Tibial artery (tissue), 4 donors: ENCODE results near the gene TTC13.

Experiments used
- DNase-seq, 2 donors: peaks; one replicate each; pipeline ENCODE4 v3.0.0-alpha.2; 2019
- H3K27ac ChIP-seq, 2 donors: fragments of 200-600 bp; sonication (generic) in 1 of 2; 1 replicate in 1 of 2; 2 replicates in 1 of 2; pipeline ENCODE4 v1.5.1; 2018 to 2019; ENCODE audit warnings: mild to moderate bottlenecking in 1 of 2
- H3K27me3 ChIP-seq, 2 donors: fragments of 200-600 bp; sonication (generic) in 1 of 2; one replicate each; pipeline versions ENCODE4 v1.5.1 to v1.6.0; 2016 to 2019
- H3K36me3 ChIP-seq, 3 donors: fragments of 200-600 bp; sonication (generic) in 2 of 3; one replicate each; pipeline ENCODE4 v1.5.1; 2016 to 2019; ENCODE audit warnings: mild to moderate bottlenecking in 2 of 3
- H3K4me1 ChIP-seq, 4 donors: fragments of 200-600 bp; sonication (generic) in 2 of 4; 1 replicate in 3 of 4; 2 replicates in 1 of 4; pipeline ENCODE4 v1.5.1; 2016 to 2019
- H3K4me3 ChIP-seq, 2 donors: fragments of 200-600 bp; sonication (generic) in 1 of 2; 1 replicate in 1 of 2; 2 replicates in 1 of 2; pipeline ENCODE4 v1.5.1; 2018 to 2019; ENCODE audit warnings: mild to moderate bottlenecking in 2 of 2
- H3K9me3 ChIP-seq, 3 donors: fragments of 200-600 bp; sonication (generic) in 1 of 3; one replicate each; pipeline ENCODE4 v1.5.1; 2016 to 2019
- intact Hi-C: fragments of 100-400 bp; cut with DNase I; formaldehyde crosslinking; loops from one replicate; pipeline ENCODE4 v1.15.0; 2023; ENCODE audit warnings: low total_unique reads
- TF ChIP-seq, protein P1 (sequence below), 2 experiments: fragments of 200-600 bp in 1 of 2; fragments of 450-650 bp in 1 of 2; IDR thresholded peaks; one replicate each; pipeline ENCODE4 v1.5.1; 2017 to 2019; ENCODE audit warnings: antibody characterized with exemption in 2 of 2, mild to moderate bottlenecking in 1 of 2, moderate library complexity in 1 of 2

Gene TTC13

DNA sequence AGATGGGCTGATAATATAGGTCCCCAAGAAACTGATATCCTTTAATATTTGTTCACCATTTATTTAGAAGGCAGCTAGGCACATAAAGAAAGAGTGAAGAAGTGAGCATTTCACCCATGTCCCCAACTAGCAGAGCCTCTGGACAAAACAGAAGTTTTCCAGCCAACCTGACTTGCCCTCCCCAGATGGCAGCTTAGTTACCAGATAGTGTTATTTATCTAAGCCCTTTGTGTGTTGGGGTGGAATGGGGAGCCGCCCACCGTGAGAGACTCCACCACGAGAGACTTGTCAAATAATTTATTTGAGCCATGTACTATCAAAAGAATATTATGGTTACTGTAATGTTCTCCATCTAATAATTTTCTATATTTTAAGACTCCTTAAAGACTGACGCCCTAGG is 55.5 kb downstream of the TTC13 start:
- intact Hi-C loops, result no loop called here
- H3K36me3 ChIP-seq, result peaks cover 40 to 67% (median 48%) of the 10 kb centered on the region in 3 donors
- H3K27ac ChIP-seq, result no peak overlapping the region

DNA sequence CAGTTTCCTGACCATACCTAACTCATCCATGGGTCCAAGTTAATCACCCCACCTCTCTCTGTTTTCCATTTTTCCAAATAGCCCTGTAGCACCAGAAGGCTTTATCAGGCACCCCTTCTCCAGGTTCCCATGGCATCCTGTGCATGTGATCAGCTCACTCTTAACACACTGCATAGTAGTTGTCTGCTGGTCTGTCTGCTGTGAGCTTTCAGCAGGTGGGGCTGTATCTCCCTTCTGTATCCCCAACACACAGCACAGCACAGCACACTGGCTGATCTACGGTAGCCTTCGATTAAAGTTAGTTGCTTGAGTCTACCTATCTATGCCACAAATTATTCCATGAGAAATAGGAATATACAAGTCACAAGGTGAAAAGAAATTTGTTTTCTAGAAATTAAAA is 56.0 kb downstream of the TTC13 start:
- Histone ChIP-seq H3K4me1 (no peaks in the 10 kb centered on the region), H3K27me3 (no peaks in the 10 kb centered on the region), H3K27ac (no peak overlapping the region), H3K9me3 (no peaks in the 10 kb centered on the region), H3K4me3 (no peak overlapping the region), H3K36me3 (peaks cover 34 to 67% (median 43%) of the 10 kb centered on the region in 3 donors)
- intact Hi-C loops, result no loop called here
- TF ChIP-seq, protein P1, sequence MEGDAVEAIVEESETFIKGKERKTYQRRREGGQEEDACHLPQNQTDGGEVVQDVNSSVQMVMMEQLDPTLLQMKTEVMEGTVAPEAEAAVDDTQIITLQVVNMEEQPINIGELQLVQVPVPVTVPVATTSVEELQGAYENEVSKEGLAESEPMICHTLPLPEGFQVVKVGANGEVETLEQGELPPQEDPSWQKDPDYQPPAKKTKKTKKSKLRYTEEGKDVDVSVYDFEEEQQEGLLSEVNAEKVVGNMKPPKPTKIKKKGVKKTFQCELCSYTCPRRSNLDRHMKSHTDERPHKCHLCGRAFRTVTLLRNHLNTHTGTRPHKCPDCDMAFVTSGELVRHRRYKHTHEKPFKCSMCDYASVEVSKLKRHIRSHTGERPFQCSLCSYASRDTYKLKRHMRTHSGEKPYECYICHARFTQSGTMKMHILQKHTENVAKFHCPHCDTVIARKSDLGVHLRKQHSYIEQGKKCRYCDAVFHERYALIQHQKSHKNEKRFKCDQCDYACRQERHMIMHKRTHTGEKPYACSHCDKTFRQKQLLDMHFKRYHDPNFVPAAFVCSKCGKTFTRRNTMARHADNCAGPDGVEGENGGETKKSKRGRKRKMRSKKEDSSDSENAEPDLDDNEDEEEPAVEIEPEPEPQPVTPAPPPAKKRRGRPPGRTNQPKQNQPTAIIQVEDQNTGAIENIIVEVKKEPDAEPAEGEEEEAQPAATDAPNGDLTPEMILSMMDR (IDR thresholded peaks at IDR 0.05), result no peak
- DNase-seq, result no peak

More for the DNA sequence above, 55.5 kb downstream of the TTC13 start:
- no peak for DNase-seq
- H3K4me3 ChIP-seq, result no peak overlapping the region
- TF ChIP-seq, protein P1 (IDR thresholded peaks at IDR 0.05), result no peak
- no peaks in the 10 kb centered on the region for H3K4me1 ChIP-seq
- no peaks in the 10 kb centered on the region for H3K27me3 ChIP-seq
- H3K9me3 ChIP-seq, result no peaks in the 10 kb centered on the region

DNA sequence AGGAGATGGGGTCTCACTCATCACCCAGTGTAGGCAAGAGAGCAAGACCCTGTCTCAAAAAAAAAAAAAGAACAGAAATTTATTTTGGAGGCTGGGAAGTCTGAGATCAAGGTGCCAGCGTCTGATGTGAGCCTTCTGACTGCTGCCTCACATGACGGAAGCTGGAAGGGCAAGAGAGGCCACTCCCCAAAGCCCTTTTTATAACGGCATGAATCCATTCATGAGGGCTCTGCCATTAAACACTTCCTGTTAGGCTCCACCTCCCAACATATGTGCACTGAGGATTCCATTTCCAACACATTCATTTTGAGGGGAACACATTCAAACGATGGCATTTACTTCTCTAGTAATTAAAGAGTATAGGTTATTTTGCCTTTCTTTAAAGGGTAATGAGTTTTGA is 59.5 kb downstream of the TTC13 start:
- no peak overlapping the region for H3K4me3 ChIP-seq
- intact Hi-C loops, result loop anchor here (5.0 kb wide), 1 partner anchor 293 kb away; no protein-coding TSS in a partner anchor
- H3K4me1 ChIP-seq, result no peaks in the 10 kb centered on the region
- TF ChIP-seq, protein P1 (IDR thresholded peaks at IDR 0.05), result no peak
- no peak for DNase-seq
- H3K27me3 ChIP-seq, result no peaks in the 10 kb centered on the region
- no peak overlapping the region for H3K27ac ChIP-seq
- no peaks in the 10 kb centered on the region for H3K9me3 ChIP-seq
- H3K36me3 ChIP-seq, result peaks cover 18 to 36% (median 30%) of the 10 kb centered on the region in 3 donors

DNA sequence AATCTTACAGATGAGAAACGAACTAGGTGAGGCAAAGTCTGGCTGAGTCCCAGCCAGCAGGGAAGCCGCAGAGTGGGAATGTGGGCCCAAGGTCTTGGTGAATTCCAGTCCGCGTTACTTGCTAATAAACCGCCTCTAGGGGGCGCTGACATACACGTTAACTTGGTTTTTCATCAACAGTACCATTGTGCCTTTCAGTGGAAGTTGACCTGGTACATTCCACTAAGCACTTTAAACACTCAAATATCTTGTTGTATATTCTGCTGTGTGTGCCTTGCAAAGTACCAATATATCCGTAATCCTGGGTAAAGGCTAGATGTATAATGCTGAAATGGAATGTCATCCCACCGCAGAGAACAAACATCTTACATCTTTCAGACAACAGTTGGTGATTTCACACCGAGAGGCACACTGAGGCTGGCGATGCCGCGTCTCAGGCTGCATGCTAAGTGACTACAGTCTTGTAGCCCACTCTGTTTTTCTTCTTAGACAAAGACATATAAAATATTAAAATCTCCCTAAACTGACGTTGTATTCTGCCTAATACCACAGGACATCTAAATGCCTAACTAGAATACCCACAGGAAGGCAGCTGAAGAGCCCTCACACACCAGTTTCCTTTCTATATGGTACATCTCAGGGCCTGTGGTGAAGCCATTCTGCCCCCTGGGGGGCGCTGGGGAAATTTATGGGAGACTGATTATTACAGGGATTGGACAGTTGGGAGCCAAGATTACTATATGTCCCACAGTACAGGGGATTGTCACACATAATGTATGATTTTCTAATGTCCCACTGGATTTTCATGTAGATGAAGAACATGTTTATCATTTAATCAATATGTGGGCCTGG is 61.2 kb downstream of the TTC13 start:
- Histone ChIP-seq H3K9me3 (no peaks in the 10 kb centered on the region), H3K4me3 (no peak overlapping the region), H3K36me3 (peaks cover 13 to 19% (median 18%) of the 10 kb centered on the region in 3 donors), H3K4me1 (peaks cover 0 to 10% (median 9%) of the 10 kb centered on the region in 4 donors), H3K27me3 (no peaks in the 10 kb centered on the region), H3K27ac (no peak overlapping the region)
- intact Hi-C loops, result loop anchor here (2.0 to 5.0 kb wide), 2 partner anchors 119 to 295 kb away; no protein-coding TSS in a partner anchor
- TF ChIP-seq, protein P1 (IDR thresholded peaks at IDR 0.05), result peak; percentile 49 to 59
- peak; percentile 71 to 75 for DNase-seq

DNA sequence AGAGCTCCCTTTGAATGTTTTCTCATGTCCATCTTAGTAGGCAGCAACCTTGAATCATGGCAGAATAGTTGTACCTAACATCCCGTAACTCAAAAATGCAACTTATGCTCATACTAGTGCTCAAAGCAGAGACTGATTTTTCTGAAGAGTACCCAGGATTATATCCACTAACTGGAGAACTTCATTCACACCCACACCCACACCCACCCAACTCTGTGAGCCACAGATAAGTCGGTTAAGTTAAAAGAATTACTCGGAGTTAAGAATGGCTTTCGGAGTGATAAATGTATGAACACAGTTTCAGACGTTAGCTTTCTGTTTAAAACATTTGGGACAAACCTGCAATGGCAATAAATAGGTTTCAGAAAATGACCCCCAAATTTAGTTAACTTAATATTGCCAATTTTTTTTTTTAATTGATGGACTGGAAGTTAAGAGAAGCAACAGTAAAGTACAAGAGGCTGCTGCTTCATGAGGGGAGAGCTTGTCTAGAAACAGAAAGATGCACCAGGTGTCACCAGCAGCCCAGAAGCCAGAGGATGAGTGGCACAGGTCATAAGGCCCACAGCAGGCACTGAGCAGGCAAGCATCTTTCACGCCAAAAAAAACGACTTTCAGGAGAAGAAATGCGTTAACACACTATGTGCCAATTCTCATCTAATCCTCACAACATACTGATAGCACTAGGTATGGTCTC is 61.9 kb downstream of the TTC13 start:
- peaks cover 0 to 12% (median 9%) of the 10 kb centered on the region in 4 donors for H3K4me1 ChIP-seq
- no peaks in the 10 kb centered on the region for H3K27me3 ChIP-seq
- no peak overlapping the region for H3K27ac ChIP-seq
- TF ChIP-seq, protein P1 (IDR thresholded peaks at IDR 0.05), result no peak
- no peak for DNase-seq
- no peaks in the 10 kb centered on the region for H3K9me3 ChIP-seq
- intact Hi-C loops, result loop anchor here (2.0 to 5.0 kb wide), 2 partner anchors 118 to 296 kb away; no protein-coding TSS in a partner anchor
- no peak overlapping the region for H3K4me3 ChIP-seq
- H3K36me3 ChIP-seq, result peaks cover 13 to 18% (median 15%) of the 10 kb centered on the region in 3 donors
